Testis (tissue), 2 donors: ENCODE measurements around the gene MIB1.

ENCODE experiments used
- POLR2A ChIP-seq: fragments of 450-650 bp; IDR thresholded peaks from one replicate; pipeline ENCODE4 v1.6.1; 2017; ENCODE audit warnings: antibody characterized with exemption, mild to moderate bottlenecking, moderate library complexity
- TF ChIP-seq, protein P1 (sequence below), 3 experiments: fragments of 450-650 bp in 2 of 3; fragments of 200-600 bp in 1 of 3; sonication (generic) in 1 of 3; IDR thresholded peaks; one replicate each; pipeline ENCODE4 v1.5.1; 2016 to 2019; ENCODE audit warnings: antibody characterized with exemption in 3 of 3, mild to moderate bottlenecking in 2 of 3, moderate library complexity in 1 of 3

DNA sequence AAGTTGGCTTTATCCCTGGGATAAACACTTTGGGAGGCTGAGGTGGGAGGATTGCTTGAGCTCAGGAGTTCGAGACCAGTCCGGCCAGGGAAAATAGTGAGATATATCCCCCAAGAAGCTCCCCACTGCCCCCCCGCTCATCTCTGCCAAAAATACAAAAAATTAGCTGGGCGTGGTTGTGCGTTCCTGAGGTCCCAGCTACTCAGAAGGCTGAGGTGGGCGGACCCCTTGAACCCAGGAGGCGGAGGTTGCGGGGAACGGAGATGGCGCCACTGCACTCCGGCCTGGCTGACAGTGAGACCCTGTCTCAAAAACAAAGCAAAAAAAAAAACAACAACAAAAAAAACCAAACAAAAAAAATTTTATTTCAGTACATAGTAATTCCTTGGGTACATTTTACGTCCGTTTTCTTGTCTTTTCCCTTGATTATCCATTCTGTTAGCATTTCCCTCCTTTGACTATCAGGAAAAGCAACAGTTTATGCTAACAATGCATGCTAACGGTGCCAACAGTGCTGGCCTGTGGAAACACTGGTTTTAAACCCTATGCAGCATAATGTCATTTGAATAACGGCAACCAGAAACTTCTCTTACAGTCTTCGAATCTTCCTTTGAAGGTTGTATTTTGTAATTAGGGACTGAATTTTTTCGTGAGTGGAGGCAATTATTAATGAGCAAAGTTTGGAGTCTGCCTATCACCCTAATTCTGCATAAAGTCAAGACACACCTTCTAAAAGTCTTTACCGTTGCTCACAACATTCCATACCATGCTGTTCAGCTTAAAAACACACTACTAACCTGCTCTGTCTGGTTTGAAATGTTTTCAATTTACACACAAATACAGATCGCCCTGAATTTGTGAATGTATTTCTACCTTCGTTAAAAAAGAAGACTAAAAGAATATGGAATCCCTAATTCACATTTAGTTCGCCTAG lies 721 bp upstream of the MIB1 start:
- TF ChIP-seq, protein P1, sequence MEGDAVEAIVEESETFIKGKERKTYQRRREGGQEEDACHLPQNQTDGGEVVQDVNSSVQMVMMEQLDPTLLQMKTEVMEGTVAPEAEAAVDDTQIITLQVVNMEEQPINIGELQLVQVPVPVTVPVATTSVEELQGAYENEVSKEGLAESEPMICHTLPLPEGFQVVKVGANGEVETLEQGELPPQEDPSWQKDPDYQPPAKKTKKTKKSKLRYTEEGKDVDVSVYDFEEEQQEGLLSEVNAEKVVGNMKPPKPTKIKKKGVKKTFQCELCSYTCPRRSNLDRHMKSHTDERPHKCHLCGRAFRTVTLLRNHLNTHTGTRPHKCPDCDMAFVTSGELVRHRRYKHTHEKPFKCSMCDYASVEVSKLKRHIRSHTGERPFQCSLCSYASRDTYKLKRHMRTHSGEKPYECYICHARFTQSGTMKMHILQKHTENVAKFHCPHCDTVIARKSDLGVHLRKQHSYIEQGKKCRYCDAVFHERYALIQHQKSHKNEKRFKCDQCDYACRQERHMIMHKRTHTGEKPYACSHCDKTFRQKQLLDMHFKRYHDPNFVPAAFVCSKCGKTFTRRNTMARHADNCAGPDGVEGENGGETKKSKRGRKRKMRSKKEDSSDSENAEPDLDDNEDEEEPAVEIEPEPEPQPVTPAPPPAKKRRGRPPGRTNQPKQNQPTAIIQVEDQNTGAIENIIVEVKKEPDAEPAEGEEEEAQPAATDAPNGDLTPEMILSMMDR (IDR thresholded peaks at IDR 0.05): no peak
- no peak for TF ChIP-seq POLR2A
